GM23338 (cell line): ENCODE data around the gene TXNDC12.

Source experiments
- CREB1 ChIP-seq: fragments of 250-450 bp; sonication (Bioruptor Pico); IDR thresholded peaks from 2 replicates; pipeline ENCODE4 v1.5.0; 2020; ENCODE audit warnings: low read depth, mild to moderate bottlenecking, moderate library complexity
- EZH2 ChIP-seq: fragments of 200-600 bp; sonication (generic); IDR thresholded peaks from one replicate; pipeline ENCODE4 v1.8.0; 2017; ENCODE audit warnings: antibody characterized with exemption, mild to moderate bottlenecking, low read depth; ENCODE audit not compliant: unreplicated experiment
- EZH2phosphoT487 ChIP-seq: fragments of 200-600 bp; sonication (generic); IDR thresholded peaks from one replicate; pipeline ENCODE4 v1.8.1; 2018; ENCODE audit warnings: antibody characterized with exemption; ENCODE audit not compliant: unreplicated experiment
- JUNB ChIP-seq: IDR thresholded peaks from one replicate; pipeline ENCODE4 v1.6.1; 2016; ENCODE audit warnings: antibody characterized with exemption; ENCODE audit not compliant: unreplicated experiment
- POLR2AphosphoS5 ChIP-seq: IDR thresholded peaks from 2 replicates; pipeline ENCODE4 v1.6.1; 2016; ENCODE audit warnings: antibody characterized with exemption, low read depth
- ZNF114 ChIP-seq: fragments of 250-450 bp; sonication (Bioruptor Pico); IDR thresholded peaks from 2 replicates; pipeline ENCODE4 v1.5.0; 2020; ENCODE audit warnings: mild to moderate bottlenecking, moderate library complexity
- ZNF331 ChIP-seq: fragments of 250-450 bp; sonication (Bioruptor Pico); IDR thresholded peaks from 2 replicates; pipeline ENCODE4 v1.5.0; 2020; ENCODE audit warnings: low read depth, mild to moderate bottlenecking, moderate library complexity
- TF ChIP-seq, protein P1 (sequence below), 2 experiments: fragments of 200-600 bp in 1 of 2; sonication (generic) in 1 of 2; conservative IDR thresholded peaks; 2 replicates each; pipeline versions ENCODE4 v1.5.1 to v1.6.1; 2016 to 2017; ENCODE audit warnings: antibody characterized with exemption in 2 of 2, low read depth in 2 of 2, mild to moderate bottlenecking in 2 of 2, moderate library complexity in 1 of 2
- TF ChIP-seq, protein P2 (sequence below): IDR thresholded peaks from one replicate; pipeline ENCODE4 v1.6.1; 2018; ENCODE audit warnings: antibody characterized with exemption; ENCODE audit not compliant: unreplicated experiment

DNA sequence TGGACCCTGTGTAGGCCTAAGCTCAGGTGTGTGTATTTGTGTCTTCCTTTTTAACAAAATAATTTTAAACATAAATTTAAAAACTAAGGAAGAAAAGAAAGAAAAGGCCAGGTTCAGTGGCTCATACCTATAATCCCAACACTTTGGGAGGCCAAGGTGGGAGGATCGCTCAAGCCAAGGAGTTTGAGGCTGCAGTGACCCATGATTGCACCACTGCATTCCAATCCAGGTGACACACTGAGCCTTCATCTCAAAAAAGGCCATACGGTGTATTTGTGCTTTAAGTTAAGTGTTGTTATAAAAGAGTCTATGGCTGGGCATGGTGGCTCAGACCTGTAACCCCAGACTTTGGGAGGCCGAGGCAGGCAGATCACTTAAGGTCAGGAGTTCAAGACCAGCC lies 72.8 kb downstream of the TXNDC12 start:
- no peak for TF ChIP-seq EZH2
- TF ChIP-seq, protein P1, sequence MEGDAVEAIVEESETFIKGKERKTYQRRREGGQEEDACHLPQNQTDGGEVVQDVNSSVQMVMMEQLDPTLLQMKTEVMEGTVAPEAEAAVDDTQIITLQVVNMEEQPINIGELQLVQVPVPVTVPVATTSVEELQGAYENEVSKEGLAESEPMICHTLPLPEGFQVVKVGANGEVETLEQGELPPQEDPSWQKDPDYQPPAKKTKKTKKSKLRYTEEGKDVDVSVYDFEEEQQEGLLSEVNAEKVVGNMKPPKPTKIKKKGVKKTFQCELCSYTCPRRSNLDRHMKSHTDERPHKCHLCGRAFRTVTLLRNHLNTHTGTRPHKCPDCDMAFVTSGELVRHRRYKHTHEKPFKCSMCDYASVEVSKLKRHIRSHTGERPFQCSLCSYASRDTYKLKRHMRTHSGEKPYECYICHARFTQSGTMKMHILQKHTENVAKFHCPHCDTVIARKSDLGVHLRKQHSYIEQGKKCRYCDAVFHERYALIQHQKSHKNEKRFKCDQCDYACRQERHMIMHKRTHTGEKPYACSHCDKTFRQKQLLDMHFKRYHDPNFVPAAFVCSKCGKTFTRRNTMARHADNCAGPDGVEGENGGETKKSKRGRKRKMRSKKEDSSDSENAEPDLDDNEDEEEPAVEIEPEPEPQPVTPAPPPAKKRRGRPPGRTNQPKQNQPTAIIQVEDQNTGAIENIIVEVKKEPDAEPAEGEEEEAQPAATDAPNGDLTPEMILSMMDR (conservative IDR thresholded peaks at IDR 0.05; ENCODE audit: low read depth in 2 of 2) = no peak
- no peak for TF ChIP-seq CREB1 (CRISPR knock-in tag)
- TF ChIP-seq, protein P2, sequence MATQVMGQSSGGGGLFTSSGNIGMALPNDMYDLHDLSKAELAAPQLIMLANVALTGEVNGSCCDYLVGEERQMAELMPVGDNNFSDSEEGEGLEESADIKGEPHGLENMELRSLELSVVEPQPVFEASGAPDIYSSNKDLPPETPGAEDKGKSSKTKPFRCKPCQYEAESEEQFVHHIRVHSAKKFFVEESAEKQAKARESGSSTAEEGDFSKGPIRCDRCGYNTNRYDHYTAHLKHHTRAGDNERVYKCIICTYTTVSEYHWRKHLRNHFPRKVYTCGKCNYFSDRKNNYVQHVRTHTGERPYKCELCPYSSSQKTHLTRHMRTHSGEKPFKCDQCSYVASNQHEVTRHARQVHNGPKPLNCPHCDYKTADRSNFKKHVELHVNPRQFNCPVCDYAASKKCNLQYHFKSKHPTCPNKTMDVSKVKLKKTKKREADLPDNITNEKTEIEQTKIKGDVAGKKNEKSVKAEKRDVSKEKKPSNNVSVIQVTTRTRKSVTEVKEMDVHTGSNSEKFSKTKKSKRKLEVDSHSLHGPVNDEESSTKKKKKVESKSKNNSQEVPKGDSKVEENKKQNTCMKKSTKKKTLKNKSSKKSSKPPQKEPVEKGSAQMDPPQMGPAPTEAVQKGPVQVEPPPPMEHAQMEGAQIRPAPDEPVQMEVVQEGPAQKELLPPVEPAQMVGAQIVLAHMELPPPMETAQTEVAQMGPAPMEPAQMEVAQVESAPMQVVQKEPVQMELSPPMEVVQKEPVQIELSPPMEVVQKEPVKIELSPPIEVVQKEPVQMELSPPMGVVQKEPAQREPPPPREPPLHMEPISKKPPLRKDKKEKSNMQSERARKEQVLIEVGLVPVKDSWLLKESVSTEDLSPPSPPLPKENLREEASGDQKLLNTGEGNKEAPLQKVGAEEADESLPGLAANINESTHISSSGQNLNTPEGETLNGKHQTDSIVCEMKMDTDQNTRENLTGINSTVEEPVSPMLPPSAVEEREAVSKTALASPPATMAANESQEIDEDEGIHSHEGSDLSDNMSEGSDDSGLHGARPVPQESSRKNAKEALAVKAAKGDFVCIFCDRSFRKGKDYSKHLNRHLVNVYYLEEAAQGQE = no peak
- no peak for TF ChIP-seq POLR2AphosphoS5
- no peak for TF ChIP-seq EZH2phosphoT487
- no peak for TF ChIP-seq JUNB
- no peak for TF ChIP-seq ZNF331 (CRISPR knock-in tag)
- TF ChIP-seq ZNF114 = no peak
